Mammary epithelial cell (primary cell): ENCODE measurements around the gene GUCY1A1.

Experiments
- CTCF ChIP-seq, 2 donors: IDR thresholded peaks in 1 of 2; conservative IDR thresholded peaks in 1 of 2; 2 replicates each; pipeline ENCODE4 v1.5.1; 2011 to 2012; ENCODE audit warnings: inconsistent platforms in 2 of 2, low read length in 2 of 2, mild to moderate bottlenecking in 2 of 2, control low read depth in 1 of 2, low read depth in 1 of 2; ENCODE audit not compliant: insufficient read depth in 1 of 2; ENCODE audit errors: extremely low read depth in 1 of 2
- EZH2 ChIP-seq: IDR thresholded peaks from 2 replicates; pipeline ENCODE4 v1.6.1; 2012; ENCODE audit warnings: low read length, inconsistent platforms, borderline replicate concordance

GRCh38 chr4:155707251-155707650, 40.6 kb downstream of the GUCY1A1 start:
- TF ChIP-seq CTCF (conservative IDR thresholded peaks at IDR 0.05 in 1 of 2, IDR thresholded peaks at IDR 0.05 in 1 of 2; ENCODE audit: extremely low read depth in 1 of 2, insufficient read depth in 1 of 2, low read depth in 1 of 2, low read length in 2 of 2) (no peak), EZH2 (no peak)
